ENCODE data around the gene PLEKHH2. TPM values are rescaled to one million over a fixed set of nuclear protein-coding genes. Genes with fewer than 3 reads are reported as not detected.
A peak's percentile ranks its signal among the peaks of the same experiment; 100 is the strongest.
"Not testable (repeated sequence)": the region's sequence is repeated elsewhere in the genome, so short reads cannot be mapped to it uniquely, and the experiment has no call there.

The PLEKHH2 gene
- total and polyA plus RNA-seq, 4 donors = 2.9 to 38.0 (median 27.2) TPM

- Histone ChIP-seq H3K36me3 (ENCODE audit: control insufficient read depth in 1 of 2, insufficient read depth in 2 of 2, low read length in 1 of 2) (peaks cover 0 to 3% of the 10 kb centered on the region in 2 donors), H3K27me3 (ENCODE audit: control insufficient read depth in 1 of 2, insufficient read depth in 2 of 2, low read length in 1 of 2) (no peaks in the 10 kb centered on the region), H3K27ac (ENCODE audit: low read depth in 1 of 2, low read length in 2 of 2) (no peak overlapping the region), H3K4me3 (ENCODE audit: low read length in 2 of 2) (no peak overlapping the region), H3K4me1 (ENCODE audit: control insufficient read depth in 1 of 2, insufficient read depth in 2 of 2, low read length in 2 of 2) (no peaks in the 10 kb centered on the region), H3K9me3 (ENCODE audit: control insufficient read depth, low read length) (peaks cover 2% of the 10 kb centered on the region)
- intact Hi-C loops (cut with DNase I) = no loop called here
- 91 to 95% methylated on average over 3 of the region's 3 CpGs for WGBS, 2 donors
- DNase-seq (no peak), ATAC-seq (ENCODE audit: low FRiP score) (no peak)
These were observed 20.2 kb downstream of the PLEKHH2 start for GRCh38 chr2:43657241-43657640.

- no peak overlapping the region for H3K27ac ChIP-seq (ENCODE audit: low read depth in 1 of 2, low read length in 2 of 2)
- H3K36me3 ChIP-seq (ENCODE audit: control insufficient read depth in 1 of 2, insufficient read depth in 2 of 2, low read length in 1 of 2) = no peaks in the 10 kb centered on the region
- H3K27me3 ChIP-seq (ENCODE audit: control insufficient read depth in 1 of 2, insufficient read depth in 2 of 2, low read length in 1 of 2) = no peaks in the 10 kb centered on the region
- intact Hi-C loops (cut with DNase I) = no loop called here
- WGBS, 2 donors = 44 to 50% methylated on average over 14 of the region's 14 CpGs
- H3K4me1 ChIP-seq (ENCODE audit: control insufficient read depth in 1 of 2, insufficient read depth in 2 of 2, low read length in 2 of 2) = peaks cover 0 to 2% of the 10 kb centered on the region in 2 donors
- H3K9me3 ChIP-seq (ENCODE audit: control insufficient read depth, low read length) = no peaks in the 10 kb centered on the region
- ATAC-seq (ENCODE audit: low FRiP score) (no peak), DNase-seq (no peak)
- H3K4me3 ChIP-seq (ENCODE audit: low read length in 2 of 2) = peak overlapping the region; percentile 51 to 79
These were observed 38.7 kb downstream of the PLEKHH2 start for GRCh38 chr2:43675646-43676321.

GRCh38 chr2:43676322-43677050 lies 39.4 kb downstream of the PLEKHH2 start, which contains the start of gene C1GALT1C1L:
Gene C1GALT1C1L, minus strand, starts transcription at chr2:43676429. Its CDS starts 107 bp downstream, at chr2:43676322.
- WGBS, 2 donors = 4% methylated on average over 27 of the region's 27 CpGs
- H3K4me1 ChIP-seq (ENCODE audit: control insufficient read depth in 1 of 2, insufficient read depth in 2 of 2, low read length in 2 of 2) = peaks cover 0 to 2% of the 10 kb centered on the region in 2 donors
- DNase-seq (peak; percentile 75 to 89), ATAC-seq (ENCODE audit: low FRiP score) (peak; percentile 92)
- peak within 1 kb of the TSS; percentile 51 to 79 for H3K4me3 ChIP-seq (ENCODE audit: low read length in 2 of 2)
- H3K27ac ChIP-seq (ENCODE audit: low read depth in 1 of 2, low read length in 2 of 2) = no peak within 1 kb of the TSS
- intact Hi-C loops (cut with DNase I) = no loop called here
- H3K27me3 ChIP-seq (ENCODE audit: control insufficient read depth in 1 of 2, insufficient read depth in 2 of 2, low read length in 1 of 2) = no peaks in the 10 kb centered on the region
- H3K36me3 ChIP-seq (ENCODE audit: control insufficient read depth in 1 of 2, insufficient read depth in 2 of 2, low read length in 1 of 2) = no peaks in the 10 kb centered on the region
- H3K9me3 ChIP-seq (ENCODE audit: control insufficient read depth, low read length) = no peaks in the 10 kb centered on the region

- 98 to 99% methylated on average over 15 to 32 of the region's 32 CpGs for WGBS, 2 donors
- H3K4me3 ChIP-seq (ENCODE audit: low read length in 2 of 2); H3K9me3 ChIP-seq (ENCODE audit: control insufficient read depth, low read length); H3K36me3 ChIP-seq (ENCODE audit: control insufficient read depth in 1 of 2, insufficient read depth in 2 of 2, low read length in 1 of 2); DNase-seq; H3K27ac ChIP-seq (ENCODE audit: low read depth in 1 of 2, low read length in 2 of 2); H3K27me3 ChIP-seq (ENCODE audit: control insufficient read depth in 1 of 2, insufficient read depth in 2 of 2, low read length in 1 of 2); H3K4me1 ChIP-seq (ENCODE audit: control insufficient read depth in 1 of 2, insufficient read depth in 2 of 2, low read length in 2 of 2); ATAC-seq (ENCODE audit: low FRiP score); intact Hi-C loops (cut with DNase I): not testable (repeated sequence)
These were observed 40.7 kb downstream of the PLEKHH2 start for GRCh38 chr2:43677783-43678182.

DNA sequence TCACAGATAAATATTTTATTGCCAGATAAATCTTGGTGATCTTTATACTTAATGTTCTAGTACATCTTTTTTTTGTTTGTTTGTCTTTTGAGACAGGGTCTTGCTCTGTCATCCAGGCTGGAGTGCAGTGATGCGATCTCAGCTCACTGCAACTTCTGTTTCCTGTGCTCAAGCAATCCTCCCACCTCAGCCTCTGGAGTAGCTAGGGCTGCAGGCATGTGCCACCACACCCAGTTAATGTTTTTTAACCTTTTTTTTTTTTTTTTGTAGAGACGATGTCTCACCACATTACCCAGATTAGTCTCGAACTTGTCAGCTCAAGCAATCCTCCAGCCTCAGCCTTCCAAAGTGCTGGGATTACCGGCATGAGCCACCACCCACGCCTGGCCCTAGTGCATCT lies 48.3 kb downstream of the PLEKHH2 start:
- no peaks in the 10 kb centered on the region for H3K4me1 ChIP-seq (ENCODE audit: control insufficient read depth in 1 of 2, insufficient read depth in 2 of 2, low read length in 2 of 2)
- H3K9me3 ChIP-seq (ENCODE audit: control insufficient read depth, low read length) = no peaks in the 10 kb centered on the region
- no peak for ATAC-seq (ENCODE audit: low FRiP score)
- H3K36me3 ChIP-seq (ENCODE audit: control insufficient read depth in 1 of 2, insufficient read depth in 2 of 2, low read length in 1 of 2) = no peaks in the 10 kb centered on the region
- intact Hi-C loops (cut with DNase I) = no loop called here
- no peak overlapping the region for H3K27ac ChIP-seq (ENCODE audit: low read depth in 1 of 2, low read length in 2 of 2)
- WGBS, 2 donors = 71 to 77% methylated on average over 5 of the region's 5 CpGs
- no peak overlapping the region for H3K4me3 ChIP-seq (ENCODE audit: low read length in 2 of 2)
- H3K27me3 ChIP-seq (ENCODE audit: control insufficient read depth in 1 of 2, insufficient read depth in 2 of 2, low read length in 1 of 2) = no peaks in the 10 kb centered on the region
- DNase-seq = no peak

- WGBS, 2 donors = 66 to 73% methylated on average over 2 of the region's 2 CpGs
- no peak for ATAC-seq (ENCODE audit: low FRiP score)
- Histone ChIP-seq H3K4me3 (ENCODE audit: low read length in 2 of 2) (no peak overlapping the region), H3K9me3 (ENCODE audit: control insufficient read depth, low read length) (no peaks in the 10 kb centered on the region), H3K27ac (ENCODE audit: low read depth in 1 of 2, low read length in 2 of 2) (no peak overlapping the region), H3K36me3 (ENCODE audit: control insufficient read depth in 1 of 2, insufficient read depth in 2 of 2, low read length in 1 of 2) (no peaks in the 10 kb centered on the region), H3K4me1 (ENCODE audit: control insufficient read depth in 1 of 2, insufficient read depth in 2 of 2, low read length in 2 of 2) (no peaks in the 10 kb centered on the region), H3K27me3 (ENCODE audit: control insufficient read depth in 1 of 2, insufficient read depth in 2 of 2, low read length in 1 of 2) (no peaks in the 10 kb centered on the region)
- intact Hi-C loops (cut with DNase I) = no loop called here
- DNase-seq = no peak
These were observed 52.9 kb downstream of the PLEKHH2 start for GRCh38 chr2:43689999-43690398.

DNA sequence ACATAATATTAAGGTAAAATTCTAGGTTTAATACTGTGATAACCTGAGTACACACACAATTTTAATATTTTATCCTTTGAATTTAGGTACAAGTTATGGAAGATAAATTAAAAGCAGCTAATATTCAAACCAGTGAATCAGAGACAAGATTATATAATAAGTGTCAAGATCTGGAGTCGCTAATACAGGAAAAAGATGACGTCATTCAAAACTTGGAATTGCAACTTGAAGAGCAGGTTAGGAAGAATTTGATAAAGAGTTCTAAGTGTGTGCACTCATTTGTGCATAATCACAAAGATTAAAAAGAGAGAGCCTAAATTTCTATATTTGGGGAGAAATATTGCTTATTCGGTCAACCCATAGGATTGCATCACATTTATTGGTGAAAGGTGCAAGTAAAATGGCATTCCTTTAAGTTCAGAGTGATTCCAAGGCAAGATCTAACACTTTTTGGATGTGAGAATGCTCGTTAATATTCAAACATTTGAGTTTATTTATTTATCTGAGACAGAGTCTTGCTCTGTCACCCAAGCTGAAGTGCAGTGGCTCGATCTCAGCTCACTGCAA lies 55.5 kb downstream of the PLEKHH2 start:
- Histone ChIP-seq H3K9me3 (ENCODE audit: control insufficient read depth, low read length) (no peaks in the 10 kb centered on the region), H3K4me3 (ENCODE audit: low read length in 2 of 2) (no peak overlapping the region), H3K4me1 (ENCODE audit: control insufficient read depth in 1 of 2, insufficient read depth in 2 of 2, low read length in 2 of 2) (no peaks in the 10 kb centered on the region), H3K36me3 (ENCODE audit: control insufficient read depth in 1 of 2, insufficient read depth in 2 of 2, low read length in 1 of 2) (no peaks in the 10 kb centered on the region), H3K27me3 (ENCODE audit: control insufficient read depth in 1 of 2, insufficient read depth in 2 of 2, low read length in 1 of 2) (no peaks in the 10 kb centered on the region), H3K27ac (ENCODE audit: low read depth in 1 of 2, low read length in 2 of 2) (no peak overlapping the region)
- WGBS, 2 donors = 94 to 95% methylated on average over 5 of the region's 5 CpGs
- ATAC-seq (ENCODE audit: low FRiP score) (no peak), DNase-seq (no peak)
- intact Hi-C loops (cut with DNase I) = no loop called here

DNA sequence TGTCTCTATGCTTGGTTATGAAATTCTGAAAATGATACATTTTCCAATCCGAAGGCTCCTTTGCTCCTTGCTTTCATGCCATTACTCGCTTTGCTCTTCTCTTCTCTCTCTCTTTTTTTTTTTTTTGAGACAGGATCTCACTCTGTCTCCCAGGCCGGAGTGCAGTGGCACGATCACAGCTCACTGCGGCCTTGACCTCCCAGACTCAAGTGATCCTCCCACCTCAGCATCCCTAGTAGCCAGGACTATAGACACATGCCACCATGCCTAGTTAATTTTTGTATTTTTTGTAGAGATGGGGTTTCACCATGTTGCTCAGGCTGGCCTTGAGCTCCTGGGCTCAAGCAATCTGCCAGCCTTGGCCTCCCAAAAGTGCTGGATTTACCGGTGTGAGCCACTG lies 61.1 kb downstream of the PLEKHH2 start:
- H3K27me3 ChIP-seq (ENCODE audit: control insufficient read depth in 1 of 2, insufficient read depth in 2 of 2, low read length in 1 of 2); ATAC-seq (ENCODE audit: low FRiP score); intact Hi-C loops (cut with DNase I); DNase-seq; H3K4me1 ChIP-seq (ENCODE audit: control insufficient read depth in 1 of 2, insufficient read depth in 2 of 2, low read length in 2 of 2); H3K4me3 ChIP-seq (ENCODE audit: low read length in 2 of 2); H3K27ac ChIP-seq (ENCODE audit: low read depth in 1 of 2, low read length in 2 of 2); H3K36me3 ChIP-seq (ENCODE audit: control insufficient read depth in 1 of 2, insufficient read depth in 2 of 2, low read length in 1 of 2); H3K9me3 ChIP-seq (ENCODE audit: control insufficient read depth, low read length): not testable (repeated sequence)
- 95 to 99% methylated on average over 6 of the region's 6 CpGs for WGBS, 2 donors
